Activated CD8-positive, alpha-beta memory T cell treated with anti-CD3 and anti-CD28 coated beads for 48 hours (primary cell): ENCODE data around the gene CNR2.
"Not testable (repeated sequence)": the region's sequence is repeated elsewhere in the genome, so short reads cannot be mapped to it uniquely, and the experiment has no call there.

Experiments used
- DNase-seq, 3 experiments: peaks; one replicate each; pipeline ENCODE4 v3.0.0-alpha.2; 2020; ENCODE audit warnings: low read depth in 2 of 3, low spot score in 2 of 3

CNR2 gene

DNA sequence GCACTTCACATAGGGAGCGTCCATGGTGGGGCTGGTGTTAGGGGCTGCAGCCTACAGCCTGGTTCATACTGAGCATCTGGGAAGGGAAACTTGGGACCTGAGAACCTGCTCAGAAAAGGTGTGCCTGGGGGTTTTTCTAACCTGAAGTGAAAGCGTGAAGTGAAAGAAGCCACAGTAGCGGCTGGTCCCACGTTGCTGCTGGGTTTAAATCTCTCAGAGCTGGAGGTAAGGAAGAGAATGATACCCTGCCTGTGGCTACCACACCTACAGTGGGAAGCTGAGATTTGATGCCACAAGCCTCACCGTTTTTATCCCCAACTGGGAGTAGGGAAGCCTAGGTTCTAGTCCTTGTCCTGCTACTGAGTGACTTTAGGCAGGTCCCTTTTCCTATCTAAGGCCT, 24.1 kb downstream of the CNR2 start:
- no peak for DNase-seq

GRCh38 chr1:23885222-23885621, 27.9 kb downstream of the CNR2 start:
- no peak for DNase-seq

DNA sequence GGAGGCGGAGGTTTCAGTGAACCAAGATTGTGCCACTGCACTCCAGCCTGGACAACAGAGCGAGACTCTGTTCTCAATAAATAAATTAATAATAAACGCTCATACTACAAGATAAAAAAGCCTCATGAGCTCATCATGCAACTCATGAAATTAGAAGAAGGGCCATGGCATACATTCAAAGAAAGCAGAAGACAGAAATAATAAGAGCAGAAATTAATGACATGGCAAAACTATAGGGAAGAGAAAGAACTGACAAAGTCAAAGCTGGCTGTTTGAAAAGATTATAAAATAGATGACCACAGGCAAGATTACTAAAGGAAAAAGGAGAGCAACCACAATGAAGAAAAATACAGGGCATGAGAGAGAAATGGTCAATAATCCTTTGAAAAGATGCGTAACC, 30.4 kb downstream of the CNR2 start:
- no peak for DNase-seq

DNA sequence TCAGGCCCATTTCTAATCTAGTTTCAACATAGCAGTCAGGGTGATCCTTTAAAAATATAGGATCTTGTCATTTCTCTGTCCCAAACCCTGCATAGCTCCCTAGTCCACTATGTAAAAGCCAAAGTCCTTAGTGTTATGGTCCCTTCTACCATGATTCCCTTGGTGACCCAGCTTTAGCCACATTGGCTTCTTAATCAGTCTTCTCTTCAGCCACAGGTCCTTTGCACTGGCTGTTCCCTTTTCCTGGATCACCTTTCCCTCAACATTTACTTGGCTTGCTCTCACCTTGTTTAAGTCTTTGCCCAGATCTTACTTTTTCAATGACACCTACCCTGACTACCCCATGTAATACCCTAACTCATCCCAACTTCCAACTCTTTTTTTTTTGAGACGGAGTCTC, 33.4 kb downstream of the CNR2 start:
- DNase-seq: no peak

- no peak for DNase-seq
Observed at GRCh38 chr1:23878668-23879067, 34.5 kb downstream of the CNR2 start.

DNA sequence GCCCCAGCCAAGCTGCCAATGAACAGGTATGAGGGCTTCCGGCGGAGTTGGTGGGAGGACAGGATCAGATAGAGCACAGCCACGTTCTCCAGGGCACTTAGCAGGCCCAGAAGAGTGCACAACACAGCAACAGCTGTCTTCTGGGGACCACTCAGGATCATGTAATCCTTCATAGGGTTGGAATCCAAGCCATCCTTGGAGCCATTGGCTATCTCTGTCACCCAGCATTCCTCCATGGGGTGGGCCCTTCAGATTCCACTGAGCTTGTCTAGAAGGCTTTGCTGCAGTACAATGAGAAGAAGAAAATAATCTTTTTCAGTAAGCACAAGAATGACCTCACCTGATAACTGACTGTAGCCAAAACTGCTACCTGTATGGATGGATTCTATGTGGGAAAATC, 37.8 kb downstream of the CNR2 start:
- DNase-seq: no peak

DNA sequence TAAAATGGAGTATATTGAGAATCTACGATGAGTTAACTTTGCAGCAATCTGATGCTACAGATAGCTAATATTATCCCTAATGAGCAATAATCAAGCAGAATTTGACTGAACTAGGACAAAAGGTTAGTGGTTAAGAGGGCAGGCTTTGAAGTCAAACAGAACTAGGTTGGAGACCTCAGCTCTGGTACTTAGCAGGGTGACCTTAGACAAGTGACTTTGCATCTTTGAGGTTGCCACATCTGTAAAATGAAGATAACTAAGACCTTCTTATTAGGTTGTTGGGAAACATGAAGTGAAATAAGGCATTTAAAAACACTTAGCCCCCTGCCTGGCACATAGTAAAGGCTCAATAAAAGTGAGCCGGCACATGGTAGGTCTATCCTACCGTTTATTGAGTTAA, 40.7 kb downstream of the CNR2 start:
- no peak for DNase-seq

DNA sequence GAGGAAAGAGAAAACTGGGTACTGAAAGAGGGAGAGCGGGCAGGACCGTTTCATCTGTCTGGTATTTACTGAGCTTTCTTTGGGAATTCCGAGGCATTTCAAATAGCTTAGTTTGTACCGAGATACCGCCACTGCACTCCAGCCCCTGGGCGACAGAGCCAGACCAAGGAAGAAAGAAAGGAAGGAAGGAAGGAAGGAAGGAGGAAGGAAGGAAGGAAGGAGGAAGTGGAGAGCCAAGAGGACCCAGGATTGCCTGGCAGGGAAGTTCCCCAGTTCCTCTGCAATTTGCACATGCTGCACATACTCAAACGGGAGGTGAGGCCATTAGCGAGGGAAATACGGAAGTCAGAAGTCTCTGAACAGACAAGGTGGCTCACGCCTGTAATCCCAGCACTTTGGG, 44.1 kb downstream of the CNR2 start:
- no peak for DNase-seq

DNA sequence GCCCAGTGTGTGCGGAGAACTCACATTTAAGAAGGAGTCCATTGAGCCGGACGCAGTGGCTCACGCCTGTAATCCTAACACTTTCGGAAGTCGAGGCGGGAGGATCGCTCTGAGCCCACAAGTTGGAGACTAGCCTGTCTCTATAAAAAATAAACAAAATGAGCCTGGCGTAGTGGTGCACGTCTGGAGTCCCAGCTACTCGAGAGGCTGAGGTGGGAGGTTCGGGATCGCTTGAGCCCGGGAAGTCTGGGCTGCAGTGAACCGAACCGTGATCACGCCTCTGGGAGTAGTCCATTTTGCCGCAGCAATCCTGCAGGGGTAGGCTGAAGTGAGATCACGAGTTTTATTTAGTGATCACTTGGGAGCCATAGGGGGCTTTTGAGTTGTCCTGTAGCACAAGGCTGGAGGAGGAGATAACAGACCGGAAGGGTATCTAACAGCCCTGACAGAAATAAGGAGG, 44.6 kb downstream of the CNR2 start:
- DNase-seq: peak in 1 of 3 experiments; percentile 1

DNA sequence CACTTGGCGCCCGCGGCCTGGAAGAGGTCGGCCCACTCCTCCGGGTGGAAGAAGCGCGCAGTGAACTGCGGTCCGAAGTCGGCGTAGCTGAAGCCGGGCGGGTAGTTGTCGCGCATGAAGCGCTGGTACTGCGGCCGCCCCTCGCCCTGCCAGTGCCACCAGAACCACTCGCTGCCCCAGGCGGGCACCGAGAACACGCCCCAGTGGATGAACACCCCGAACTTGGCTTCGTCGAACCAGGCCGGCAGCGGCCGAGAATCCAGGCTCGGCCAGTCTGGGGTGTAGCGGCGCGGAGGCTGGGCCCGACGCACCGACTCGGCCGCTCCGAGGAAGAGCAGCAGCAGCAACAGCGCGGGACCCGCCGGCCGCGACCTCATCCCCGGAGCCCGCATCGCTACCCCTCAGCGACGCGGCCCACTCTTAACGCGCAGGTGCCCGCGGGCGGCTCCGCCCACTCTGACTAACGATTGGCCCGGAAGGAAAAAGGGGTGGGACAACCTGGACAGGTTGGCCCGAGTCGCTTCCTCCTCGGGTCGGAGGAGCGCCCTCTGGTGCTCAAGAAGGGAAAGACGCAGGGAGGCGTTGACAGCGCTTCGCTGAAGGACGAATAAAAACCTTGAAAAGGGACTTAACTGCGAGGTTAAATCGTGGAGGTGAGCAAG, 45.1 kb downstream of the CNR2 start, which contains the start of gene FUCA1:
TSS of gene FUCA1 (minus strand) at position 396 of the 662 bp plus-strand sequence. CDS start at position 392, 4 bp downstream.
- peak; percentile 73 to 80 (median 79) for DNase-seq

GRCh38 chr1:23867542-23867894, 45.6 kb downstream of the CNR2 start:
- DNase-seq: no peak

DNA sequence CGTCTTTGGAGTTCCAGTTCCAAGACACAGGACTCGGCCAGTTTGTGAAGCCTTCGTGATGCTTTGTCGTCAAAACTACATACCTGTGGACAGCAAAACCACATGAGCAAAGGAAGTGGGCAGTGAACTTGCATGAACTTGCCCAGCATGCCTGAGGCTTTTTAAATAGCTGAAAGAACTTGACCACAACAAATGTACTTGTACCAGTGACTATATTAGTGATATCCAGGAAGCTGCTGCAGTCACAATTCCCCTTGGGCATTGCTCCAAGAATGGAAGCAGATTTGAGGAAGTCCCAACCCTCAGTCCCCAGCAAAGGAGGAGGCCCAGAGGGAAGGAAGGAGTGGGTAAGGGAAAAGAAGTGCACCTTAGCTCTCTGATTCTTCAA, 47.6 kb downstream of the CNR2 start:
- DNase-seq: no peak

DNA sequence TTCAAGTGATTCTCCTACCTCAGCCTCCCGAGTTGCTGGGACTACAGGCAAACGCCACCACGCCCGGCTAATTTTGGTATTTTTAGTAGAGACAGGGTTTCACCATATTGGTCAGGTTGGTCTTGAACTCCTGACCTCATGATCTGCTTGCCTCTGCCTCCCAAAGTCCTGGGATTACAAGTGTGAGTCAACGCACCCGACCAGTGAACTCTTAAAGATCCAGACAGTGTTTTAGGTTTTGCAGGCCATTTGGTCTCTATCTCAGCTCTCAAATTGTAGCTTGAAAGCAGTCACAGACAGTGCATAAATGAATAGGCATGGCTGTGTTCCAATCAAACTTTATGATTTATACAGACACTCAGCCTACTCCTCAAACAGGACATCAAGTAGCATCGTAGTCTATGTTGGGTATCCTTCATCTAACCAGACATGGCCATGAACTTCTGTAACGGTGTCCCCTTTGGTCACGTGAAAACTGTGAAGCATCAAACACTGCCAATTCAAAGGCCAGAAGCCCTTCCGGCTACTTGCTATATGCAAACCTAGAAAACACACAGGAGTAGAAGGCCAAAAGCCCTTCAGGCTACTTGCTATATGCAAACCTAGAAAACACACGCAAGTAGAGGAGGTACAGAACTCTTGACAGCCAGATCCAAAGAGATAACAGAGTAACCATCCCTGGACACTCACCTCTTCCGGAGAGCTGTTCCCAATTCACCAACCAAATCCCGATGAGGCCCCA, 48.2 kb downstream of the CNR2 start:
- no peak for DNase-seq

GRCh38 chr1:23862640-23863039, 50.5 kb downstream of the CNR2 start:
- DNase-seq: no peak

GRCh38 chr1:23854568-23854967, 58.6 kb downstream of the CNR2 start:
- no peak for DNase-seq

DNA sequence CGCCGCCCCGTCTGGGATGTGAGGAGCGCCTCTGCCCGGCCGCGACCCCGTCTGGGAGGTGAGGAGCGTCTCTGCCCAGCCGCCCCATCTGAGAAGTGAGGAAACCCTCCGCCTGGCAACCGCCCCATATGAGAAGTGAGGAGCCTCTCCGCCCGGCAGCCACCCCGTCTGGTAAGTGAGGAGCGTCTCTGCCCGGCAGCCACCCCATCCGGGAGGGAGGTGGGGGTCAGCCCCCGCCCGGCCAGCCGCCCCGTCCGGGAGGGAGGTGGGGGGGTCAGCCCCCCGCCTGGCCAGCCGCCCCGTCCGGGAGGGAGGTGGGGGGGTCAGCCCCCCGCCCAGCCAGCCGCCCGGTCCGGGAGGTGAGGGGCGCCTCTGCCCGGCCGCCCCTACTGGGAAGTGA, 60.0 kb downstream of the CNR2 start:
- not testable (repeated sequence) for DNase-seq

- not testable (repeated sequence) for DNase-seq
Observed at GRCh38 chr1:23851406-23851805, 61.8 kb downstream of the CNR2 start.

- no peak for DNase-seq
Observed at GRCh38 chr1:23848673-23849616, 64.2 kb downstream of the CNR2 start.

DNA sequence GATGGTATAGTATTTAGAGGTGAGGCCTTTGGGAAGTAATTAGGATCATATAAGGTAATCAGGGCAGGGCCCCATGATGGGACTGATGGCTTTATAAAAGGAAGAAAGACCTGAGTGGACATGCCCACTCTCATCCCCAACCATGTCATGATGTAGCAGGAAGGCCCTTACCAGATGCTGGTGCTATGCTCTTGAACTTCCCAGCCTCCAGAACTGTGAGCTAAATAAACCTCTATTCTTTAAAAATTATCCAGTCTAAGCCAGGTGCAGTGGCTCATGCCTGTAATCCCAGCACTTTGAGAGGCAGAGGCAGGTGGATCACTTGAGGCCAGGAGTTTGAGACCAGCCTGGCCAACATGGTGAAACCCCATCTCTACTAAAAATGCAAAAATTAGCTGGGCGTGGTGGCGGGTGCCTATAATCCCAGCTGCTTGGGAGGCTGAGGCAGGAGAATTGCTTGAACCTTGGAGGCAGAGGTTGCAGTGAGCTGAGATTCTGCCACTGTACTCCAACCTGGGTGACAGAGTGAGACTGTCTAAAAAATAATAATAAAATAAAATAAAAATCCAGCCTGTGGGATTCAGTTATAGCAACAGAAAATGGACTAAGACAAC, 65.6 kb downstream of the CNR2 start:
- not testable (repeated sequence) for DNase-seq

GRCh38 chr1:23845163-23845562, 68.0 kb downstream of the CNR2 start:
- DNase-seq: no peak

DNA sequence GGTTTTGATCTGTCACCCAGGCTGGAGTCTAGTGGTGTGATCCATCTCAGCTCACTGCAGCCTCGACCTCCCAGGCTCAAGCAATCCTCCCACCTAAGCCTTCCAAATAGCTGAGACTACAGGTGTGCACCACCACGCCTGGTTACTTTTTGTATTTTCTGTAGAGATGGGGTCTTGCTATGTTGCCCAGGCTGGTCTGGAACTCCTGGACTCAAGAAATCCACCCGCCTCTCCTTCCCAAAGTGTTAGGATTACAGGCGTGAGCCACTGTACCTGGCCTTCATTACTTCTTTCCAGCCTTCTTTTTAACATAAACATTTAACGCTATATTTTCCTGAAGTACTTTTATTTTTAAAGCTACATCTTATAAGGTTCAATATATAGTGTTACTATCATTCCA, 69.5 kb downstream of the CNR2 start:
- no peak for DNase-seq
